Head of caudate nucleus (tissue), 42 donors: ENCODE measurements around the gene IL23A.
"Not testable (repeated sequence)": the region's sequence is repeated elsewhere in the genome, so short reads cannot be mapped to it uniquely, and the experiment has no call there.

Source experiments
- DNase-seq, 42 donors: peaks; one replicate each; pipeline versions ENCODE4 v3.0.0 to v3.0.0-alpha.2; 2020 to 2021; ENCODE audit warnings: mixed read lengths in 7 of 42
- intact Hi-C: fragments of 100-400 bp; cut with DNase I; formaldehyde crosslinking; loops from one replicate; pipeline ENCODE4 v1.15.0; 2022

The IL23A gene

DNA sequence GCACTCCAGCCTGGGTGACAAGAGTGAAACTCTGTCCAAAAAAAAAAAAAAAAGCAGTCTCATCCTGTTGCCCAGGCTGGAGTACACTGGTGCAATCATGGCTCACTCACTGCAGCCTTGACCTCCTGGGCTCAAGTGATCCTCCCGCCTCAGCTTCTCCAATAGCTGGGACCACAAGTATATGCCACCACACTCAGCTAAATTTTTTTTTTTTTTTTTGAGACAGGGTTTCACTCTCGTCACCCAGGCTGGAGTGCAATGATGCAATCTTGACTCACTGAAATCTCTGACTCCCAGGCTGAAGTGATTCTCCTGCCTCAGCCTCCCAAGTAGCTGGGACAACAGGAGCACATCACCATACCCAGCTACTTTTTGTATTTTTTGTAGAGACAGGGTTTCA lies 17.7 kb upstream of the IL23A start:
- DNase-seq = no peak
- intact Hi-C loops = no loop called here

DNA sequence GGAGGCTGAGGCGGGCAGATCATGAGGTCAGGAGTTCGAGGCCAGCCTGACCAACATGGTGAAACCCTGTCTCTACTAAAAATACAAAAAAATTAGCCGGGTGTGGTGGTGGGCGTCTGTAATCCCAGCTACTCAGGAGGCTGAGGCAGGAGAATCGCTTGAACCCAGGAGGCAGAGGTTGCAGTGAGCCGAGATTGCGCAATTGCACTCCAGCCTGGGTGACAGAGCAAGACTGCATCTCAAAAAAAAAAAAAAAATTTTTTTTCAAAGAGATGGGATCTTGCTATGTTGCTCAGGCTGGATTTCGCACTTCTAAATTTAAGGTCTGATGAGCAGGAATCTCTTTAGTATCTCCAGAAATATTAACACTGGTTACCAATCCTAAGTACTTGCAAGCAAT lies 17.1 kb upstream of the IL23A start:
- intact Hi-C loops = not testable (repeated sequence)

DNA sequence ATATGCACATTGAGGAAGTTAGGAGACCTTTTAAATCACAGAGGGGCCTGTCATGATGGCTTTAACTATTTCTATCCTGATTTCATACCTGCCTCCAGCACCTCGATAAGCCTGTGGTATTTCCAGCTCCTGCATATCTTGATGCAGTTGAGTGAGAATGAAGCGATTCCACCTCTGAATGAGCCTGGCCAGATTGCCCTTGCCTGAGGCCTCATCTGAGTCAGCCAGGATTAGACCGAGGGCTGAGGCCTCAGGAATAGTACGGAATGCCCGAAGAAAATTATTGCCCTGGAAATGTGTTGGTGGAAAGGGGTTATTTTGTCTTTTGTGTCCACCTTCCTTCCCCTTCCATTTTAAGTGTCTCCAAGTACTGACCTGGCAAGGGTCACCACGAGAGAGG lies 14.5 kb upstream of the IL23A start:
- intact Hi-C loops = no loop called here
- no peak for DNase-seq

More for the DNA sequence above, 17.1 kb upstream of the IL23A start:
- not testable (repeated sequence) for DNase-seq

DNA sequence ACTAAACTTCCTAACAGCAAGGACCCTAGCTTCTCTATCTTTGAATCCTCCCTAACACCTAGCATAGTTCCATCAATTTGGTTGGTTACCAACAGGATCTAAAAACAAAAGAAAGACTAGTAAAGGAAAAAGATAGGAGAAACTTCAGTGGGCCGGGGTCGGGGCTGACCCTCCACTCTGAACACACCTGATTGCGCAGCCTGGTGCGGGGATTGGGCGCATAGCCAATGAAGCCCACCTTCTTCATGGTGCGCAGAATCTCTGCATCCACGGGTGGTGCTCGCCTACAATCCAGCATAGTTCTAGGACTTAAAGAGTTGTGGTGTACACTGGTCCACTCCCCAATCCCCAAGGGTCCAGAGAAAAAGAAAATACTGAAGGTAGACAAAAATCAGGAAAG lies 12.6 kb upstream of the IL23A start:
- intact Hi-C loops = no loop called here
- DNase-seq = no peak

DNA sequence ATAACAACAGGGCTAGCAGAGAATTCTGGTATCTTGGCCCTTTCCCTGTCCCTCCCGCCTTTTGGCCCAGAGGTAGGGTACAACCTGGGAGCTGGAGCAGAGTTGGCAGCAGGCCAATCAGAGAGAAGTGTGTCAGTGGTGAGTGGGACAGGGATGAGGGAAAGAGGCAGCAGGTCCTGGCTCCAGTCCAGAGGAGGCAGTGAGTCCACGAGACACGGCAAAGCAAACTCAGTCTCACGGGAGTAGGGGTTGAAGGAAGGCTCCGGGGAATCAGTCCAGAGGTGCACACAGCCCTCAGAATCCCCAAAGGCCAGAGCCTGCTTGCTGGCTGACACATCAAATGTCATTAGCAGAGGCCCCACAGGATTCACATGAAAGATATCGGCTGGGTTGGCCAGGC lies 12.2 kb upstream of the IL23A start:
- no peak for DNase-seq
- intact Hi-C loops = no loop called here

DNA sequence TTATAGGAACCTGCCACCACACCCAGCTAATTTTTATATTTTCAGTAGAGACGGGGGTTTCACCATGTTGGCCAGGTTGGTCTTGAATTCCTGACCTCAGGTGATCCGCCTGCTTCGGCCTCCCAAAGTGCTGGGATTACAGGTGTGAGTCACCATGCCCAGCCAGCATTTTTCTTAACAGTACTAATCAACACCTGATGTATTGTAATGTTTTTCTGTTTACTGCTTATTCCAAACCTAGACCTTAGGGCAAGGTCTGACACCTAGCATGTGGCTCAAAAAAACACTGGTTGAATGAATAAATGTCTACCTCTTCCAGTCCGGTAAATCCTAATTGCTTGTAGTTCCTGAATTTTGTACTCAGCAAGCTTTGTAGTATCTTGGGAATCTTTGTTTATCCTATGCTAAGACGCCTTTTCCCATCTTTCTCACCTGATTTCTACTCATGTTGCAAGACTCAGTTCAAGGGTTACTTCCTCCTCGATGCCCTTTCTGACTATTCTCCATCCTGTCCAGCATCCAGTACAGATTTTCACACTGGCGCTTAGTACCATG lies 7.7 kb upstream of the IL23A start:
- no peak for DNase-seq
- intact Hi-C loops = loop anchor here (5.0 kb wide), 1 partner anchor 136 kb away; the partner anchor contains the start of gene SPRYD4

DNA sequence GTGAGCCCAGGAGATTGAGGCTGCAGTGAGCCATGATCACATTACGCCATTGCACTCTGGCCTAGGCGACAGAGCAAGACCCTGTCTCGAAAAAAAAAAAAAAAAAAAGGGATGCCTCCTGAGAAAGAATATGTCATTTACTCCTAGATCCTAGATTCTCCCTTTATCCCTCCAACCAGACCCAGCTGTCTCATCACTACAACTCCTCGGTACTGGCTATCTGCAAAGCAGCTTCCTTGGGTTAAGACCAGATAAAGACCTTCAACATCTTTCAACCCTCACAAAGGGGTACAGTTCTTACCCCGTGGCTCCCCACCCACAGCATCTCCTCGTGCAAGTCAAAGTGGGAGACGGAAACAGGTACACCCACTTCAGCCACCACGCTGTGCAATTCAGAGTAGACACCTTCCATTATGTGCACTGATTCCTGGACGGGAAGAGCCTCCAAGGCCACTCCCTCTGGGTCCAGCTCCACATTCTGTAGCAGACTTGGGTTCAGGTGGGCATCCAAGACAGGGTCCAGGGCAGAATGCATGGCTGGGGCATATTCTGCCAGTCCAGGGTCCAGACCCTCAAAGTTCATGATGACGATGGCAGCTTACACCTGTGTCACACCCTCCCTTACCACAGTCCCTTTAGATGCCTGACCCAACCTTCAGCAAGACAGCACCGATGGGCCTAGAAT lies 6.0 kb upstream of the IL23A start:
- no peak for DNase-seq
- intact Hi-C loops = loop anchor here (5.0 kb wide), 1 partner anchor 135 kb away; the partner anchor contains the start of gene SPRYD4

DNA sequence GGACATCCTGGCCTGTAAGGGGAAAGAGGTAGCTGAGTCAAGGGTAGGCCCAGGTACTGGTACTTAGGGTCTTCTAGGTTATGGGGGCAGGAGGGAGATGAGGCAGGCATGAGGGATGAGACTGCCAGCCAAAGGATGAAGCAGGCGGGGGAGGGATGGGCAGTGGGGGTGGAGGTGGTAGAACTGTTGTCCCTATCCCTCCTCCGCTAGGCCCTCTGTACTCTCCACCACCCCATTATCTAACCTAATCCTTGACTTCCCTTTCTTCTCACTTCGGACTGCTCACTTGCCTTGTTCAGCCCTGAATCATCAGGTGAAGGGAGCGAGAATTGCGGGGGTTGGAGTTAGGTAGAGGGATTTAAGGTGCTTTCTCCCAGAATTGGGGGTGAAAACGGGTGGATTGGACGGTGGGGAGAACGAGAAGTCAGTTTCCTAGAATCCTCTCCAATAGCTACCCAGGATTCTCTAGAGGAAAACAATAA lies 5.4 kb upstream of the IL23A start:
- intact Hi-C loops = loop anchor here (5.0 kb wide), 1 partner anchor 134 kb away; the partner anchor contains the start of gene SPRYD4
- peak in 2 of 42 donors; percentile 15 to 58 for DNase-seq

DNA sequence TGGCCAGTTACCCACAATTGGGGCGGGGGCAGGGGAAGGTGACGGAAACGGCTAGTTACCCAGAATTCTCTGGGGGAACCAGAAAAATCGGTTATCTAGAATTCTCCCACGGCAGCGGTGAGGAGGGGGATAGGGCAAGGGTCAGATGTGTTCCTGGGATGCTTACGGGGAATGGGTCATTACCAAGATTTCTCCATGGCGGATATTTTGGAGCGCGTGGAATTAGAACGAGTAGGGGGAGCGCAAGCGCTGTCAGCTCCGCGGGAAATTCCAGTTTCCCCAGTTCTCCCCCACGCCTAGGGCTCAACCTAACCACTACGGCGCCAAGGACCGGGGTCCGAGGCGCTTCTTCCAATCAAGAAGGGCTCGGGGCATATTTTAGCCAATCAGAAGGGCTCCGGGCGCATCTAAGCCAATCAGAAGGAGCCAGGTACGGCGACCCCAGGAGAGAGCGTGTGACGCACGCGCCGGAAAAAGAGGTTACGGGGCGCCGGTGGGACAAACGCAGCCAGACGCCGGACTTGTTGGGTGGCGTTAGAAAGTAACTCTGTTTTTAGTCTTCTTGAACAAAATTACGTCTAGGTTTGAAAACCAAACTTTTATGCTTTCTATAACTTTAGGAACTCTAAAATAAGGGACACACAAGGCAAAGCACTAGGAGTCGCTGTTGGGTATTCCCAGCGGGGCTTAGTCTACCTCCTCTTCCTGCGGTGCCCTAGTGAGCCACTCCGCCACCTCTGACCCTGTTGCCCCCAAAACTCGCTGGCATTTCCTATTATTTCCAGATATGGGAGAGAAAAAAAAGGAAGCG lies 4.8 kb upstream of the IL23A start, which contains the start of gene PAN2:
PAN2 (minus strand) TSS at position 322 of the 811 bp plus-strand sequence. CDS start 906 bp downstream, outside the sequence.
- peak; percentile 90 to 98 (median 96) for DNase-seq
- intact Hi-C loops = loop anchor here (5.0 kb wide), 1 partner anchor 133 kb away; the partner anchor contains the start of gene SPRYD4

DNA sequence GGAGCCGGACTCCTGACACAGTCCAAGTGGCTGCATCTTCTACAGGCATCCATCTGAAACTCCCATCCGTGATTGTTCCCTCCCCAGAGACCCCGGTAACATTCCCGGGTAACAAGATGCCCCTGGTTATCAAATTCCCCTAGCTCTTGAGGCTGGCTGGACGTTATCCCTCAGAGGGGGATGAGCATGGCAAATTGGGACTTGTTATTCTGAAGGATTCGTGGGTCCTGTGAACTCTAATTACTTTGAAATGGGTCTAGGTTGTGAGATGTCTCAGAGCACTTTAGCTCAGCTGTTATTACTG lies 4.2 kb upstream of the IL23A start:
- intact Hi-C loops = loop anchor here (5.0 kb wide), 1 partner anchor 133 kb away; the partner anchor contains the start of gene SPRYD4
- DNase-seq = no peak

DNA sequence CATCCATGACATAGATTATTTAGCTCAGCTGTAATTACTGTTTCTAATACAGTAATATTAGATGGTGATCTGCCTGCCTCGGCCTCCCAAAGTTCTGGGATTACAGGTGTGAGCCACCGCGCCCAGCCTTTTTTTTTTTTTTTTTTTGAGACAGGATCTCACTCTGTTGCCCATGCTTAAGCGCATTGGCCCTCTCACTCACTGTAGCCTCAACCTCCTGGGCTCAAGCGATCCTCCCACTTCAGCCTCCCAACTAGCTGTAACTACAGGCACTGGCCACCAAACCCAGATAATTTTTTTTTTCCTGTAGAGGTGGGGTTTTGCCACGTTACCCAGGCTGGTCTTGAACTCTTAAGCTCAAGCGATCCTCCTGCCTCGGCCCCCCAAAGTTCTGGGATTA lies 3.2 kb upstream of the IL23A start:
- intact Hi-C loops, DNase-seq: not testable (repeated sequence)

DNA sequence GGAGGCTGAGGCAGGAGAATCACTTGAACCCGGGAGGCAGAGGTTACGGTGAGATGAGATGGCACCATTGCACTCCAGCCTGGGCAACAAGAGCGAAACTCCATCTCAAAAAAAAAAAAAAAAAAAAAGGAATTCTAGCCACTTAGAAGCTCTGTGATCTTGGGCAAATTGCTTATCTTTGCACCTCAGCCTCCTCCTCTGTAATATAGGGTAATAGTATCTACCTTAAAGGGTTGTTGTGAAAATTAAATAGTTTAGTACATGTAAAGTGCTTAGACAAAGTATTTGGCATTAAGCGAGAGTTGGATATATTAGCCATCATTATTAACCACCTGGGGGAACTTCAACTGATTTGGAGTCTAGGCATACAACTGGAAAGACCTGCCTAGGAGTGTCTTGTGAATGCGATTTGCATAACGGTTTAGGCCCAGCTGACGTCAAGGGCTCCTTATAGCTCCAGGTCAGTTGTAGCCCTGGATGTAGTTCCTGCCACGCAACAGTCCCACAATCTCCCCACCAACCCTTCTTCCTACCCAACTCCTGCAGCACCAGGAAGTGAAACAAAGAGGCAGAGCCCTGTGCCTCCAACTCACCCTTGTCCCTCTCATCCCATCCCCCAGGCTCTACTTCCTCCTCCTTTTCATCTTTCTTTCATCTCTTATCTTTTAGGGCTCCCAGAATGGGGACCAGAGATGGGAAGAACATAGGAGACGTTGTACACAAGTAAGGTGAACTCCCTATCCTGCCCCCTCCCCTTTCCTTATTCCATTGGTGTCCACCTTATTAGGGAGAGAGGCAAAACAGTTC lies 2.1 kb upstream of the IL23A start:
- peak in 13 of 42 donors; percentile 14 to 45 (median 22) for DNase-seq
- intact Hi-C loops = no loop called here

DNA sequence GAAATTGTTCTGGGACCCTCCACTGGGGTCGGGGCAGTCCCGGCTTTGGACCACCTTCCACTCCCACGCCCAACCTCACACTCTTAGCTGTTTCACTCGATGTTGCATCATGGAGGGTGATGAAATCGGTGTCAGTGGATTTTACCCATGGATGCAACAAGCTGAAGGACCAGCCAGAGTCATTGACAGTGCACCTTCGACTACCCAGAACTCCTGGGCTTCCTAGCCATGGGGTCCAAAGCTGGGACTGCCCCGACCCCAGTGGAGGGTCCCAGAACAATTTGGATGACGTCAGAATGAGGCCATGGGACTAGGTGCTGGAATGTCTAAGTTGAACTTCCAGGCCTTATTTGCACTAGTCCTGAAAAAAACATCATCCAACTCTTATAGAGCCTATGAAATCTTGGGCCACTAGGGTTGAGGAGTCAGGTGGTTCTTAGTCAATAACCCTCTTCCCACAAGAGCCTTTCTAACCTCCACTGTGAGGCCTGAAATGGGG lies 882 bp upstream of the IL23A start:
- no peak for DNase-seq
- intact Hi-C loops = no loop called here

DNA sequence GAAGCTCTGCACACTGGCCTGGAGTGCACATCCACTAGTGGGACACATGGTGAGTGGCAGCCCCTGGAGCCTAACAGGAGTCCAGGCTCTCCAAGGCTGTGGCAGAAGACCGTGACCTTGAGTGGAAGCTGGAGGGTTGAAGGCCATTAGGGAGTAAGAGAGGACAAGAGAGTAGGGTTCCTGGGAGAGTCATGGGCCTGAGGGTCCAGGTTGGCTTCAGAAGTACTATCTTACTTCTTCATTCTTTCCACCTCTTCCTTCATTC lies 406 bp downstream of the IL23A start:
- DNase-seq = no peak
- intact Hi-C loops = no loop called here

DNA sequence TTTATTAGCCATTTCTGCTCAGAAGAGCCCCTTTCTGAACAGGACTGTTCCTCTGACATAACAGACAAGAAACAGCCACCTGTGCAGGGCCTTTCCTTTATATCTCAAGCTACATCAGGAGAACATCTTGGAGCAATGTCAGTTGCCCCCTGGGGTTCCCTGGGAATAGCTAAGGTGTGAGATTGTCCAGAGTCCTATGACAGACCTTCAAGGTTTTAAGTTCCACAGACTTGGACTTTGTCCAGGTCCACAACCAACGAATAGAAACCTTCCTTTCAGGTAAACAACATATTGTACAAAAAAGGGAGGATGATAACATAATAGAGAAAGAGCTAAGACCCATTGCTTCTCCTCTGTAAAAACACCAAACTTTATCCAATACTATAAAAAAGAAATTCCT lies 2.9 kb downstream of the IL23A start:
- DNase-seq = no peak
- intact Hi-C loops = no loop called here

DNA sequence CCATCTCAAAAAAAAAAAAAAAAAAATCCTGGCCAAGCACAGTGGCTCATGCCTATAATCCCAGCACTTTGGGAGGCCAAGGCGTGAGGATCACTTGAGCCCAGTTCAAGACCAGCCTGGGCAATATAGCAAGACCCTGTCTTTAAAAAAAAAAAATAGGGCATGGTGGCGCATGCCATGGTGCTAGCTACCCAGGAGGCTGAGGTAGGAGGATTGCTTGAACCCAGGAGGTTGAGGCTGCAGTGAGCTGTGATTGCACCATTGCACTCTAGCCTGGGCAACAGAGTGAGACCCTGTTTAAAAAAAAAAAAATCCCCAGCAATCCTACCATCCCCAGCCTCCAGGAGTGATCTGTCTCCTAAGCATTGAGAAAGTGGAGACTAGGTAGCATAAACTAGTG lies 3.6 kb downstream of the IL23A start:
- intact Hi-C loops, DNase-seq: not testable (repeated sequence)

DNA sequence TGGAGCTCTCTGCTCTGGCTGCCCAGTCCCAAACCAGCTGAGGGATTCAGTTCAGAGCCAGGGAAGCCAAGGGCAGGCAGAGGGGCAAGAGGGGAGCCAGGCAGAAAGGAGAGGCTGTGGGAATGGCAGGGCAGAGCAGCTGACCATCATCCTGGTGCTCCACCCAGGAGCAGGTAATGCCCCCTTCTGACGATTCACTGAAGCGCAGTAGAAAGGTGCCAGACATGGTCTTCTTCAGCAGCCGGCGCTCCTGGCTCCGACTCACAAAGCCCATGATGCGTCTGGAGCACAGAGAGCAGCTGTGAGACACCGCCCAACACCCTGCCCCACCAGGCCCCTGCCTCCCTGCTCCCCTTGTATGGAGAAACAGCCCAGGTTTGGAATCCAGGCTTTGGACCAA lies 8.0 kb downstream of the IL23A start:
- intact Hi-C loops = no loop called here
- DNase-seq = no peak

DNA sequence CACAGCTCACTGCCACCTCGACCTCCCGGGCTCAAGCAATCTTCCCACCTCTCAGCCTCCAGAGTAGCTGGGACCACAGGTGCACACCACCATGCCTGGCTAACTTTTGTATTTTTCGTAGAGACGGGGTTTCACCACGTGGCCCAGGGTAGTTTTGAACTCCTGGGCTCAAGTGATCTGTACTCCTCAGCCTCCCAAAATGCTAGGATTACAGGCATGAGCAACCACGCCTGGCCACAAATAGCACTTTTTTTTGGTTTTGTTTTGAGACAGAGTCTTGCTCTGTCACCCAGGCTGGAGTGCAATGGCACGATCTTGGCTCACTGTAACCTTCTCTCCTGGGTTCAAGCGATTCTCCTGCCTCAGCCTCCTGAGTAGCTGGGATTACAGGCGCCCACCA lies 8.6 kb downstream of the IL23A start:
- intact Hi-C loops, DNase-seq: not testable (repeated sequence)

DNA sequence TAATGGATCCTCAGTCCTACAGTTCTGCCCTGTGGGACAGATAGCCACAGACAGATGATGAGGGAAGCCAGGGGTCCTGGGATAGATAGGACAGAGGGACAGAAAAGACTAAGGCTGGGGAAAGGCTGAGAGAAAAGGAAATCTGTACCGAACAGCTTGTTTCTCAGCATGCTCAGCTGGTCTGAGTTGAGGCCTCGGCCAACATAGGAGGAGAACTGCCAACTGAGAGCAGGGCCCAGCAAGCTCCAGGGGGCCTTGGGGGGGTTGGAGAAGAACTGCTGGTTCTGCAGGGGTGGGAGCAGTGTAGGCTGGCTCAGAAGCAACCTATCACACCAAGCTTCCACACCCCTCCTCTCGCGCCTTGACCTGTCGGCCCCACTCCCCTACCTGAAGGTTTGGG lies 10.1 kb downstream of the IL23A start:
- intact Hi-C loops = no loop called here
- DNase-seq = no peak
